ENCODE measurements around the gene HOXA2.

HOXA2 gene

DNA sequence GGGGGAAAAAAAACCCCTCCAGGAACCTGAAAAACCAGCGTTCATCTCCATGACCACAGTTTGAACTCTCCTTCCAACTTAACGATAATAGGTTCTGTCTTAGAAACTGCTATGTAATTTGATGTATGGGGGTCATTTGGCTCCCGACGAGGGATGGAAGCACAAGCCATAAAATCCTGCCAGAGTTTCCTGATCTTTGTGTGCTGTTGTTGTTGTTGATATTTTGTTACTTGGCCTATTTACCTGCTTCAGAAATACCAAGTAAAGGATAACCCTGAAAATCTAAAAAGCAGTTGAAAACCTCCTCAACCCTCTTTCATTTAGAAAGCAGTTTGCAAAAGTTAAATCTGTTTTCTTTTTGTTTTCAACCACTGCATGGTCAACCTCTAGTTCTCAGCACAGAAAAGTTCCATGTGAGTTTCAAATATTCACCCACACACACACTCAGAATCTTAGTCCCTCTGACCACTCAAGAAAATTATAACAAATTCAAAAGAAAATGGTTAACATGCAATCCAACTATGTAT, 9.3 kb upstream of the HOXA2 start:
- Histone ChIP-seq H3K27me3 (ENCODE audit: control insufficient read depth in 2 of 2, insufficient read depth in 2 of 2, low read length in 2 of 2) (no peaks in the 10 kb centered on the region), H3K9ac (ENCODE audit: low read depth in 1 of 2, low read length in 2 of 2) (peak overlapping the region; percentile 10 to 36), H3K4me3 (ENCODE audit: low read length in 2 of 2) (peak overlapping the region in 1 of 2 donors; percentile 16), H3K9me3 (ENCODE audit: control insufficient read depth in 2 of 2, low read length in 2 of 2) (no peaks in the 10 kb centered on the region), H3K4me1 (ENCODE audit: control insufficient read depth in 2 of 2, insufficient read depth in 2 of 2, low read length in 2 of 2) (peaks cover 58 to 71% of the 10 kb centered on the region in 2 donors), H3K27ac (ENCODE audit: low read depth in 2 of 2, low read length in 2 of 2) (peak overlapping the region; percentile 73 to 79), H3K36me3 (ENCODE audit: control insufficient read depth in 2 of 2, insufficient read depth in 2 of 2, low read length in 2 of 2) (peaks cover 3 to 10% of the 10 kb centered on the region in 2 donors)

DNA sequence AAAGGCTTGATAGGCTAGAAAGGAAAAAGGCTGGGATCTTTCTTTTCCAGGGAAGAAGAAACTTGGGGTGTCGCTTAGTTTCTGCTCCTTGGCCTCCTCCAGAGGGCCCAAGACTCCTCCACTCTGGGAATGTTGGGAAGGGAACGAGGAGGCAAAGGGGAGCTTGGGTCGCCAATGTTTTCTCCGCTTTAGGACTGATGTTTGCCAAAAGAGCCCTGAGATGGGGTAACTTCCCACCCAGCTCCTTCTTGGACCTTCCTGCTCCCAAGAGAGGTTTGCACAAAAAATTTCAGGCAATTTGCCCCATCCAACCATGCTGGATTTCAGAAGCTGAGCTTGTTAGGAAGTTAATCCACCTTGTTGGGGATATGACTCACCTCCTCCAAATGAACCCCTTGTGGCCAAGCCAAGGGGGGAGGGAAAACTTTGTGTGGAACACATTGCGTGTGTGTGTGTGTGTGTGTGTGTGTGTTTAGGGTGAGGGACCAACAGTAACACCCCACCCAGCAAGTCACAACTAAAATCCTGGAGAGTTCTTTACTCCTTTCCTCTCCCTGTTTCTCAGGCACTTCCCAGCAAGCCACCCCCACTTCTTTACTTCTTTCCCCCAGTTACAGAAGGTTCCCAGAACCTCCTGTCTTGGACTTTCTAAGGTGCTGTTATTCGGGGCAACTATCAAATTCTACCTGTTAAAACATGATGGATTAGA, 8.7 kb upstream of the HOXA2 start:
- peaks cover 60 to 70% of the 10 kb centered on the region in 2 donors for H3K4me1 ChIP-seq (ENCODE audit: control insufficient read depth in 2 of 2, insufficient read depth in 2 of 2, low read length in 2 of 2)
- peak overlapping the region; percentile 10 to 41 for H3K9ac ChIP-seq (ENCODE audit: low read depth in 1 of 2, low read length in 2 of 2)
- H3K4me3 ChIP-seq (ENCODE audit: low read length in 2 of 2), result peak overlapping the region in 1 of 2 donors; percentile 50

DNA sequence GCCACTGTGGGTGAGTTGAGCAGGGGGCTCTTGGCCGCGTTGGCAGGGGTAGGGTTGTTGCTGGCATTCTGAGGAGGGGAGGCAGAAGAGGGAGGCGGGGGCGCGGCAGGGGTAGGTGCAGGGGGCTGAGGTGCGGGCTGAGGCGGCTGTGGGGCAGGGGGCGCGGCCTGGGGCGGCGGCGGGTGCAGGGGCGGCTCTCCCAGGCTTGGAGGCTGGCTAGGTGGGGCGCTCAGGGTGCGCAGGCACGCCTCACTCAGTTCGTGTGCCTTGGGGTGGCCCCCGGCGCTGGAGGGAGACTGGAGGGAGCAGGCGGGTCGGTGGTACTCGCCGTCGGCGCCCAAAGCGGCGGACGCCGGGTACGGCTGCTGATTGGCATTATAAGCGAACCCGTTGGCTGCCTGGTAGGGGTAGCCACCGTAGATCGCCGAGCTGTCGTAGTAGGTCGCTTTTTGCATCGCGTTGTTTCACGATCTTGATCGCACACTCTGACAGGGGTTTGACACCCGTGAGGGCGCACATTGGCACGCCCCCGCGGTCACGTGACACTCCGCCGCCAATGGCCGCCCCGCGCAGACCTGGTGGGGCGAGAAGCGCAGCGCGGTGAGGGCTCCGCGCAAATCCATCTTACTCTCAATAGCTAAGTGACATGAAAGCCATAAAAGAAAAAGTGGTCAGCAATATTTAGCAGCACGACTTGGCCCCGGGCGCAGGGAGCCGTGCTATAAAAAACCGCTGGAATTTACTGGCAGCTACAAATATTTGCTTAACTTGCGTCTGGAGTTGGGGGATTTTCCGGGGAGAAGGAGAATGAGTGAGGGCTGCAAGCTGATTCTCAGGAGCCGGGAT, 7.9 kb upstream of the HOXA2 start:
- Histone ChIP-seq H3K36me3 (ENCODE audit: control insufficient read depth in 2 of 2, insufficient read depth in 2 of 2, low read length in 2 of 2) (peaks cover 3 to 8% of the 10 kb centered on the region in 2 donors), H3K27me3 (ENCODE audit: control insufficient read depth in 2 of 2, insufficient read depth in 2 of 2, low read length in 2 of 2) (no peaks in the 10 kb centered on the region), H3K9me3 (ENCODE audit: control insufficient read depth in 2 of 2, low read length in 2 of 2) (no peaks in the 10 kb centered on the region), H3K4me1 (ENCODE audit: control insufficient read depth in 2 of 2, insufficient read depth in 2 of 2, low read length in 2 of 2) (peaks cover 55 to 65% of the 10 kb centered on the region in 2 donors), H3K4me3 (ENCODE audit: low read length in 2 of 2) (peak overlapping the region; percentile 4 to 50), H3K9ac (ENCODE audit: low read depth in 1 of 2, low read length in 2 of 2) (peak overlapping the region in 1 of 2 donors; percentile 41), H3K27ac (ENCODE audit: low read depth in 2 of 2, low read length in 2 of 2) (peak overlapping the region; percentile 73 to 79)

More for the DNA sequence above, 8.7 kb upstream of the HOXA2 start:
- Histone ChIP-seq H3K27ac (ENCODE audit: low read depth in 2 of 2, low read length in 2 of 2) (peak overlapping the region; percentile 73 to 79), H3K9me3 (ENCODE audit: control insufficient read depth in 2 of 2, low read length in 2 of 2) (no peaks in the 10 kb centered on the region), H3K36me3 (ENCODE audit: control insufficient read depth in 2 of 2, insufficient read depth in 2 of 2, low read length in 2 of 2) (peaks cover 3 to 8% of the 10 kb centered on the region in 2 donors), H3K27me3 (ENCODE audit: control insufficient read depth in 2 of 2, insufficient read depth in 2 of 2, low read length in 2 of 2) (no peaks in the 10 kb centered on the region)

DNA sequence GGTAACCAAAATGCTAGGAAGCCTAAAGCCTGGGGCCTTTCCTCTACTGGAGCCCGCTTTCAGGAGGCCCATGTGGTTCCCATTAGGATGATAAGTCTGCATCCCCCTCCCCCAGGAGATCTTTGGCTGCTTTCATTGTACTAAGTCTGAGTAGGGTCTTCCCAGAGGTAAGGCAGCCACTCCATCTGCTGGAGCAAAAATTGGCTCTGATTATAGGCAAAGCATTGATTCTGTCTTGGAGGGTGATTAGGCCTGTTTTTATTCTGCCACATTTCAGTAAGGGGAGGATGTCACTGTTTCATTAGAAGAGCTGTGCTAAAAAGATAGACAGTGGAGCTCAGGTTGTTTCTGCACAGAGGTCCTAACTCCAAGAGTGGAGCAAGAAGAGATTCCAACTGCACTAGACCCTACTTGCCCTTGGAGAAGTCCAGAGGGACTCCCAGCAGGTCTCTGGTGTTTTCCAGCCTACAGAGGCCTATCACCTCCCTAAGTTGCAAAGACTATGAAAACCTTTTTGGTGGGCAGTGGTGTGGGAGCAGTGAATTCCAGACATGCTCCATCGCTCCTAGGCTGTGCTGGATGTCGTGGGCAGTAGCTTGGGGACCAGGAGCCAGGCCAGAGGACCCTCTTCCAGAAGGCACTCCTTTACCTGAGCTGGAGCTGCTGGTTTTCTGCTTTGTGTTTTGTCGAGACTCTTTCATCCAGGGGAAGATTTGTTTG, 7.1 kb upstream of the HOXA2 start:
- peaks cover 48 to 59% of the 10 kb centered on the region in 2 donors for H3K4me1 ChIP-seq (ENCODE audit: control insufficient read depth in 2 of 2, insufficient read depth in 2 of 2, low read length in 2 of 2)
- H3K27me3 ChIP-seq (ENCODE audit: control insufficient read depth in 2 of 2, insufficient read depth in 2 of 2, low read length in 2 of 2), result no peaks in the 10 kb centered on the region
- peaks cover 3 to 8% of the 10 kb centered on the region in 2 donors for H3K36me3 ChIP-seq (ENCODE audit: control insufficient read depth in 2 of 2, insufficient read depth in 2 of 2, low read length in 2 of 2)
- no peaks in the 10 kb centered on the region for H3K9me3 ChIP-seq (ENCODE audit: control insufficient read depth in 2 of 2, low read length in 2 of 2)
- H3K9ac ChIP-seq (ENCODE audit: low read depth in 1 of 2, low read length in 2 of 2), result peak overlapping the region in 1 of 2 donors; percentile 2
- H3K27ac ChIP-seq (ENCODE audit: low read depth in 2 of 2, low read length in 2 of 2), result peak overlapping the region; percentile 88 to 89
- H3K4me3 ChIP-seq (ENCODE audit: low read length in 2 of 2), result no peak overlapping the region

DNA sequence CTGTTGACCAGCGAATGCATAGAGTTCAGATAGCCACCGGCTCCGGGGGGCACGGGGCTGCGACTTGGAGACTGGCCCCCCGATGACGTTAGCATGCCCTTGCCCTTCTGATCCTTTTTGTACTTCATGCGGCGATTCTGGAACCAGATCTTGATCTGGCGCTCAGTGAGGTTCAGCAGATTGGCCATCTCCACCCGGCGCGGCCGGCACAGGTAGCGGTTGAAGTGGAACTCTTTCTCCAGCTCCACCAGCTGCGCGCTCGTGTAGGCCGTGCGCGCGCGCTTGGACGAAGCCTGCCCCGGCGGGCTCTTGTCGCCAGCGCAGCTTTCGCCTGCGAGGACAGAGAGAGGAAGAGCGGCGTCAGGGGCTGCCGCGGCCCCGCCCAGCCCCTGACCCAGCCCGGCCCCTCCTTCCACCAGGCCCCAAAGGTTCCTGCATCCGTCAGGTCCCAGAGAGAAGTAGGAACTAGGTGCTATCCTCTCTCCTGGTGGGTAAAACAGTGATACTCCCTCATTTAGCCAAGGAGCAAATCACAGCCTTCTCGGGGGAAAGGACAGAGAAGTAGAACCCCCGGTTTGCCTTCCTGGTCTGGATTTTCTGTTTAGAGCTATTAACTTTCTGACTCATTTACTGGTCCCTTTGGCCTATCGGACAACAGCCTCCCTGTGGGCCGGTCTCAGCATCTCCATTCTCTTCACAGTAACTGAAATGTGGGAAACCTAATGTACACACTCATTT, 6.1 kb upstream of the HOXA2 start:
- peaks cover 44 to 59% of the 10 kb centered on the region in 2 donors for H3K4me1 ChIP-seq (ENCODE audit: control insufficient read depth in 2 of 2, insufficient read depth in 2 of 2, low read length in 2 of 2)
- peak overlapping the region; percentile 88 to 89 for H3K27ac ChIP-seq (ENCODE audit: low read depth in 2 of 2, low read length in 2 of 2)
- peak overlapping the region; percentile 52 to 58 for H3K4me3 ChIP-seq (ENCODE audit: low read length in 2 of 2)
- no peaks in the 10 kb centered on the region for H3K27me3 ChIP-seq (ENCODE audit: control insufficient read depth in 2 of 2, insufficient read depth in 2 of 2, low read length in 2 of 2)
- peak overlapping the region; percentile 49 to 78 for H3K9ac ChIP-seq (ENCODE audit: low read depth in 1 of 2, low read length in 2 of 2)
- peaks cover 3 to 8% of the 10 kb centered on the region in 2 donors for H3K36me3 ChIP-seq (ENCODE audit: control insufficient read depth in 2 of 2, insufficient read depth in 2 of 2, low read length in 2 of 2)
- no peaks in the 10 kb centered on the region for H3K9me3 ChIP-seq (ENCODE audit: control insufficient read depth in 2 of 2, low read length in 2 of 2)

DNA sequence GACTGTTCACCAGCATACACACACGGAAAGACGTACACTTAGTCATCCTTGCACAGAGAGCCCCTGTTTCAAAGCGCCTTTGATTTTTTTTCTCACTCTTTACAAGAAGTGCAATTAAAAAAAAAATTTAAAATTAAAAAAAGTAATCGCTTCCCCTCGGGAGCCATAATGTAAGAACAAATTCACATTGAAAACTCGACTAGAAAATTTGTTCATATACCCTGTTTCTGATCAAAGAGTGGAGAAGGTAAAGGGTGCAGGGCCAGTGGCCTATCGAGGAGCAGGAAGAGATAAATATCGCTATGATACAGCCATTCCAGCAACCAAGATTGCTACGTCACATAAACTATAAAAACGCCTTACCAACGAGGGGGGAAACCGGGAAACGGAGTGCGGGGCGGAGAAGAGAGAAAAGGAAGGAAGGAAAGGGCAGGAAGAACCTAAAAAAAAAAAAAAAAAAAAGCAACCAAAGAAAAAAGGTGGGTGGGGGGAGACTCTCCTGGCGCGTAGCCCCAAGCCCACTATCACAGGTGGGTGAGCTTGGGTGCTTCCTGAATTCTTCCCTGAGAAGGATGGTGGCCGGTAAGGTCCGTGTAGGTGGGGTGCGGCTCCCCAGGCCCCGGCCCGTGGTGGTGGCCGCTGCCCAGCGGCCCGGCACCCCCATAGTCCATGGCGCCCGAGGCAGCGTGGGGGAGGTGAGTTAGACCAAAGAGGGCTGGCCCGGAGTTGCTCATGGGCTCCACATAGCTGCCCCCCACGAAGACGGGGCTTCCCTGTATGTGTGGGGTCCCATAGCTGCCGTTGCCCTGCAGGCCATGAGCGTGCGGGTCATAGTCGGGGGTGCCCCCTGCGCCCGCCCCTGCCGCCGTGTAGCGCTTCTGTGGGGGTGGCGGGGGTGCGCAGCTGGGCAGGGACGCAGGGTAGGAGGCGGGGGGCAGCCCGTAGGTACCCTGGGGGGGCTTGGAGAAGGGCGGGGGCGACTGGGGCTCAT, 5.2 kb upstream of the HOXA2 start:
- H3K27me3 ChIP-seq (ENCODE audit: control insufficient read depth in 2 of 2, insufficient read depth in 2 of 2, low read length in 2 of 2), result no peaks in the 10 kb centered on the region
- H3K27ac ChIP-seq (ENCODE audit: low read depth in 2 of 2, low read length in 2 of 2), result peak overlapping the region; percentile 88 to 89
- H3K4me1 ChIP-seq (ENCODE audit: control insufficient read depth in 2 of 2, insufficient read depth in 2 of 2, low read length in 2 of 2), result peaks cover 39 to 61% of the 10 kb centered on the region in 2 donors
- peak overlapping the region; percentile 49 to 78 for H3K9ac ChIP-seq (ENCODE audit: low read depth in 1 of 2, low read length in 2 of 2)
- H3K36me3 ChIP-seq (ENCODE audit: control insufficient read depth in 2 of 2, insufficient read depth in 2 of 2, low read length in 2 of 2), result peaks cover 3 to 8% of the 10 kb centered on the region in 2 donors
- H3K4me3 ChIP-seq (ENCODE audit: low read length in 2 of 2), result peak overlapping the region; percentile 52 to 63
- H3K9me3 ChIP-seq (ENCODE audit: control insufficient read depth in 2 of 2, low read length in 2 of 2), result no peaks in the 10 kb centered on the region

DNA sequence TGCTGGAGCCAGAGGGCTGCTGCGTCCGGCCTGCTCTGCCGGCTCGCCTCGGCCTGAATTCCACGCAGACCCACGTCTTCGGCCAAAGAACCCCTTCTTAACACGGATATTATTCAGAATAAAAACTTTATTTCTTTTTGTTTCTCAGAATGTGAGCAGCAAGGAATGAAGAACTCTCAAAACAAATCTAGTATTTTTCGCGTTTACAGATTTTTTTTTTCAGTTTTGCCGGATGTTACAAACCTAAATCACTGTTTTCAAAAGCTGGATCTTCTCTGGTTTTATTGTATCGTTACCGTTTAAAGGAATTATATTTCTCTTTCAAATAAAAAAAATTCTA, 4.4 kb upstream of the HOXA2 start:
- Histone ChIP-seq H3K27ac (ENCODE audit: low read depth in 2 of 2, low read length in 2 of 2) (peak overlapping the region; percentile 71 to 89), H3K9ac (ENCODE audit: low read depth in 1 of 2, low read length in 2 of 2) (peak overlapping the region; percentile 60 to 78), H3K36me3 (ENCODE audit: control insufficient read depth in 2 of 2, insufficient read depth in 2 of 2, low read length in 2 of 2) (peaks cover 3 to 8% of the 10 kb centered on the region in 2 donors), H3K4me3 (ENCODE audit: low read length in 2 of 2) (peak overlapping the region; percentile 62 to 63), H3K27me3 (ENCODE audit: control insufficient read depth in 2 of 2, insufficient read depth in 2 of 2, low read length in 2 of 2) (no peaks in the 10 kb centered on the region), H3K4me1 (ENCODE audit: control insufficient read depth in 2 of 2, insufficient read depth in 2 of 2, low read length in 2 of 2) (peaks cover 35 to 61% of the 10 kb centered on the region in 2 donors), H3K9me3 (ENCODE audit: control insufficient read depth in 2 of 2, low read length in 2 of 2) (no peaks in the 10 kb centered on the region)

DNA sequence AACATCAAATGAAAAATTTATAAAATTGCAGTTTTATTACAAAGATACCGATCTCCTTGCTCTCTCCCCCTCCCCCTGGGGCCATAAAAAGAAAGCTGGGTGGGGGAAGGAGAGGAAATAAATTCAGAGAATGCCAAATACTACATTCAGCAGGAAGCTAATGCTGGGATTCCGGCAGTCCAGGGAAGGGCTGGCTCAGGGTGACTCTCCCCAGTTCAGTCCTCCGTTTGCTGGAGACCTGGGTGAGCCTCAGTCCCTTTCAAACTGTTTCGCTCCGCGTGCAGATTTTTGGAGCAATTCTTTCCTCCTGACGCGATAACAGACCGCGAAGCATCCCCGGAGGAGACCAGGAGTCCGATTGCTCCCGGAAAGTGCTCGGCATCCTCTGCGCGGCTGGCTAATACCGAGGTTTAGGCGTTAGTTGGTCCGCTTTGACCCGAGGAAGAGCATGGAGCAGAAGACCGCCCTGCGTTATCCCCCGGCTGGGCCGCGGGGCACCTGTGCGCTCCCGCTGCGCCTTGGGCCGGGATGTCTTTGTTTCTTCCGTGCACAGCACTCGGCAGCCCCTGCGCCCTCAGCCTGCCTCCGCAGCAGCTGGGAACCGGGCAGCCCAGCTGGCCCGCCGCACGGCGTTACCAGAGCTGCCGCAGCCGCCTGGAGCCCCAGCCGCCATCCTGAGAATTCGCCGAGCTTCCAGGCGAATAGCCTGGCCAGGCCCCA, 3.9 kb upstream of the HOXA2 start:
- H3K4me3 ChIP-seq (ENCODE audit: low read length in 2 of 2), result peak overlapping the region; percentile 62 to 63
- peak overlapping the region; percentile 60 to 78 for H3K9ac ChIP-seq (ENCODE audit: low read depth in 1 of 2, low read length in 2 of 2)
- peak overlapping the region; percentile 71 to 89 for H3K27ac ChIP-seq (ENCODE audit: low read depth in 2 of 2, low read length in 2 of 2)
- H3K27me3 ChIP-seq (ENCODE audit: control insufficient read depth in 2 of 2, insufficient read depth in 2 of 2, low read length in 2 of 2), result no peaks in the 10 kb centered on the region
- H3K9me3 ChIP-seq (ENCODE audit: control insufficient read depth in 2 of 2, low read length in 2 of 2), result no peaks in the 10 kb centered on the region
- peaks cover 3 to 8% of the 10 kb centered on the region in 2 donors for H3K36me3 ChIP-seq (ENCODE audit: control insufficient read depth in 2 of 2, insufficient read depth in 2 of 2, low read length in 2 of 2)
- H3K4me1 ChIP-seq (ENCODE audit: control insufficient read depth in 2 of 2, insufficient read depth in 2 of 2, low read length in 2 of 2), result peaks cover 30 to 56% of the 10 kb centered on the region in 2 donors

Data from mucosa of rectum (tissue), 2 donors.